Measurements from ENCODE around the gene AP3S2.
"Not testable (repeated sequence)": the region's sequence is repeated elsewhere in the genome, so short reads cannot be mapped to it uniquely, and the experiment has no call there.

AP3S2 gene

GRCh38 chr15:89903858-89904130, 10.0 kb upstream of the AP3S2 start:
- no peak for DNase-seq

GRCh38 chr15:89903015-89903857, 9.4 kb upstream of the AP3S2 start:
- DNase-seq: no peak

- no peak for DNase-seq
Measured at GRCh38 chr15:89900849-89901248, 7.1 kb upstream of the AP3S2 start.

GRCh38 chr15:89899951-89900567, 6.3 kb upstream of the AP3S2 start:
- DNase-seq: no peak

- no peak for DNase-seq
Measured at GRCh38 chr15:89899295-89899945, 5.6 kb upstream of the AP3S2 start.

- DNase-seq: peak in 13 of 56 donors; percentile 2 to 23 (median 10)
Measured at GRCh38 chr15:89898614-89899294, 5.0 kb upstream of the AP3S2 start.

DNA sequence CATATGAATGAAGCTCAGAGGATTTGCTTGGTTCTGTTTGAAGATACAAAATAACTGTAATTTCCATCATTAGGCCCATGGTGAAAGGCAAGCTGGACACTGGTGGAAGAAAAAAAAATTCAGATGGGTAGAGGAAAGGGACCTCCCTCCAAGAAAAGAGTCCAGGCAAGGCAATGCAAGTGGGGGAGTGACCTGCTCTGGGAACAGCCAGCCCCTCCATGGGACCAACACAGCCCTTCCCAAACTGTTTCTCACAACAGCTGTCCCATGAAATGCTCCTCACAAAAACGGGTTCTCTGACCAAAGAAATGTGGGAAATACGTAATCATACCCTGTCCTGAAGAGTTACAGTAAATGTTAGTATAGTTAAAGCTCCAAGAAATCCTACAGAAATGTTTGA, 4.4 kb upstream of the AP3S2 start:
- no peak for DNase-seq

DNA sequence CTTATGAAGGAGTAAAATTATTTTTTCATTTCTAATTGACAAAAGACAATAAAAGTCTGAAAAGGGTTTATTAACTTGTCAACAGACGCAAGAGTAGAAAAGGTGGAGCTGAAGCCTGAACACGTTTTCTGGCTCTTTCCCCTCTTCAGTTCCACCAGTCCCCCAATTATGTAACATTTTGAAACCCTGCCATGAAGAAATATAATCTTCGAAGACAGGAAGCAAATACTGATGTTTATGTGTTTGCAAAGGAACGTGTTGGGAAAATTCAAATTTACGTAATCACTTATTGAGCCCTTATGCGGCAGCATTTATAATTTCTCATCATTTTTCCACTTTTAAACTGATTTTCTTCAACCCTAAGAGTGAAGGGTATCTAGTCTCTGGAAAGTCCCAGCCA, 767 bp downstream of the AP3S2 start:
- no peak for DNase-seq

DNA sequence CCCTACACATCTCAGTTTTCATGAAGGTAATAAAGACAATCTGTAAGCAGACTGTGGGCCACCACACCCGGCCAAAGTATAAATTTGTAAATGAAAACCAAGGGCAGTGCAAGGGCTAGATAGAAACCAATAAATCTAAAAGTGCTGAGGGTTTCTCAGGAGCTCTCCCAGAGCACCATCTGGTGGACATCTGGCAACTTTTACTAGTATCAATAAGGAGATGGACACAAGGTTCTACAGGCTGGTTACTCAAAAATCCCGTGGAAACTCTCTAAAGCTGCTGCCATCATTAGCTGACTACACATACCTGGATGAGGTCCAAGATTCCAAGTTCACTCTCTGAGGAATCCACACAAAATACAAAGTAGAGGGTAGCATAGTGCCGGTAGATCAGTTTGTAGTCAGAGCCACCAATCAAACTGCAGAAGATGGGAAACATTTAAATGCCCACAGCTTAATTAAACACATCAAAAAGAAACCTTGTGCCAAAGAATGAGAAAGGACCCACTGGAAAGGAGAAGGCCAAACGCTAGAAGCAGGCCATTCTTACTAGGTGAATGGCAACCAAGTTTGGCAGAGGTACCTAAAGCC, 5.5 kb downstream of the AP3S2 start:
- no peak for DNase-seq

DNA sequence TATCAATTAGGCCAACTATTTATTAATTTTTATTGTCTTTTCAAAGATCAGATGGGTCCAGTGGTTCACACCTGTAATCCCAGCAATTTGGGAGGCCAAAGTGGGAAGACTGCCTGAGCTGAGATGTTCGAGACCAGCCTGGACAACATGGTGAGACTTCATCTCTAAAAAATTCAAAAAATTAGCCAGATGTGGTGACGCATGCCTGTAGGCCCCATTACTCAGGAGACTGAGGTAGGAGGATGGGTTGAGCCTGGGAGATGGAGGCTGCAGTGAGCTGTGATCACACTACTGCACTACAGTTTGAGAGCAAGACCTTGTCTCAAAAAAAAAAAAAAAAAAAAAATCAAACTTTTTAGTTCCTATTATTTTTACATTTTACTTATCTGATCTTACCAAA, 8.2 kb downstream of the AP3S2 start:
- no peak for DNase-seq

DNA sequence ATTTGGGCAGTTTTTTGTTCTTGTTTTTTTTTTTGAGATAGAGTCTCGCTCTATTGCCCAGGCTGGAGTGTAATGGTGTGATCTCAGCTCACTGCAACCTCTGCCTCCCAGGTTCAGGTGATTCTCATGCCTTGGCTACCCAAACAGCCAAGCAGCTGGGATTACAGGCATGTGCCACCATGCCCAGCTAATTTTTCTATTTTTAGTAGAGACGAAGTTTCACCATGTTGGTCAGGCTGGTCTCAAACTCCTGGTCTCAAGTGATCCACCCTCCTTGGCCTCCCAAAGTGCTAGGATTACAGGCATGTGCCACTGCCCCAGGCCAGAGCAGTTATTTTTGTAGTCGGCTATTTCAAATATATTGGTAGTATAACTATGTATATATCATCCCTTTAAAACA, 8.6 kb downstream of the AP3S2 start:
- not testable (repeated sequence) for DNase-seq

- no peak for DNase-seq
Measured at GRCh38 chr15:89883518-89883917, 10.3 kb downstream of the AP3S2 start.

DNA sequence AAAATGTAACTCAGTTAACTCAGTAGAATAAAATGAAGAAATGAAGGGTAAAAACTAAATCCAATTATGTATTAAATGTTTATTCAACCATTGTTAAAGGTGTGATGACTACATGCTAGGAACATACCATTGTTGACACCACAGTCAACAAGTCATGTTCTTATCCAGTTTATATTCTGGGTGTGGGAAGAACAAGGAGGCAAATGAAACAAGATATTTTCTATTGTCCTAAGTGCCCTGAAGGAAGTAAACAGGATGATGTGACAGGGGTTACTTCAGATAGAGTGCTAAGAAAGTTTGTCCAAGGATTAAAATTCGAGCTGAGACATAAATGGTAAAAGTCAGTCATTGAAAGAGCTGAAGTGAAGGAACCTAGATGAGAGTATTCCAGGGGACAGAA, 13.1 kb downstream of the AP3S2 start:
- no peak for DNase-seq

GRCh38 chr15:89878323-89878722, 15.5 kb downstream of the AP3S2 start:
- DNase-seq: no peak

GRCh38 chr15:89877083-89877425, 16.7 kb downstream of the AP3S2 start:
- DNase-seq: no peak

DNA sequence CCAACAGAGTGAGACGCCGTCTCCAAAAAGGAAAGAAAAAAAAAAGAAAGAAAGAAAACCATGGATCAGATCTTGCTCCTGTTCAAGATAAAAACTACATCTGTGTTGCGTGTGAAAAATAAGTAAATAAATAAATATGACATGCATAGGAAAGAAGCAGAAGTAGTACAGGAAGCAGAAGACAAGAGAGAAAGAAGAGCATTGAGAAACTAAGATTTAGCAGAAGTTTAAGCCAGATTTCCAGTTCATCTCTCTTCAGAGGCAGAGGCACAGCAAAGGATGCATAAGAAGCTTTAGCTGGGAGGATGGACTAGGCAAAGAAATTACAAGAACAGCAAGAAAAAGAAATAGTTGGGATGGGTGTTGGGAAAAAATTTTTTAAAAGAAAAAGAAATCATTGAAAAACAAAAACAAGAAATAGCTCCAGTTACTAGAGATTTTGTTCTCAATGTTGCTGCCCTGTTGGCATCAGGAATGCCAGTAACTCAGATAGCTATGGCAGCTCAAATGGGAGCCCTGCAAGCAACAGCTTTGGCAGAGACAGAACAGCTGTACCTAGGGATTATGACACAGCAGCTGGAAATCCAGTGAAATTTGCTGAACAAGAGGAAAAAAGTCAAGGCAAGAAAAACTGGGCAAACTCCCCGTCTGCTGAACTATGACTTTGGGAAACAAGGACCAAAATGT, 17.3 kb downstream of the AP3S2 start:
- no peak for DNase-seq

- DNase-seq: no peak
Measured at GRCh38 chr15:89875741-89876140, 18.1 kb downstream of the AP3S2 start.

DNA sequence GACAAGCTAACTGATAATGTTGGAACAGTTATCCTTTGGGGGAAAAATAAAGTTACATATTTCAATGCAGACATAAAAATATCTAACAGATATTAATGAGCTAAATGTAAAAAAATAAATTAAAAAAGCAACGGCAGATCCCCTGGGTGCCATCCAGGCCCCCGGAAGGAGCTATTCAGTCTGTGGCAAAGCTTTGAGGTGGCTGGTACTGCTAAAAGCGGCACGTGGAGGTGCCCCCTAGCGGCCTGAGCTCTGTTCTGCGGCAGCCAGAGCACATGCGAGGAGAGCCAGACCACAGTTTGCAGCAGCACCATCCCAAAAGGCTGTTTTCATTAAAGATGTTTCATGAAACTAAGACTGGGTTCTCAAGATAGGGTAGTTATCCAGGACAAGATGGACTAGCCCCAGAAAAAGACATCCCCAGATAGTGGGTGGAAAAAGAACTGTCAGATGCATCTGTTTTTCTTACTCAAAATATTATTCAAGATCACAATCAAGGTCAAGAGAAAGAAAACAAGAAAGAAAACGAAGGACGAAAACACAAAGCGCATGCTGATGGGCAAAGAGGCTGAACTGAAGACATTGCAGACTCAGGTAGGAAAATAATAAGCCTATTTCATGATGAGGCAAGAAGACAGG, 18.7 kb downstream of the AP3S2 start:
- peak in 54 of 56 donors; percentile 1 to 87 (median 47) for DNase-seq

GRCh38 chr15:89870688-89871288, 23.0 kb downstream of the AP3S2 start:
- DNase-seq: no peak

DNA sequence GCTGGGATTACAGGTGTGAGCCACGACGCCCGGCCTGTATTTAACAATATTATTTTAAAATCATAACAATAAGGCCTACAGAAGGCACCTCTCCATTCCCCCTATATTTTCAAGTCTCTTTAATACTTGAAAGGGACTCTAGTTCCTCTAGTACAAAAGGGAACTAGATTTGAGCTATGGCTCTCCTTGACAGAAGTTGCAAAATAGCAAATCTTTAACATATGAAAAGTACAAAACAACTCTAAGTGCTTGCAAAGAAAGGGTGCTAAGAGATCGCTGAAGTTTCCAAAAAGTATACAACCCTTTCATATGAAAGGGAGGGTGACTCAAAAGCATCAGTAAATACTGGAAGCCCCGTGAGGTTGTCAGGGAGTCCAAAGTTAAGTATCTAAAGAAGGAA, 23.8 kb downstream of the AP3S2 start:
- DNase-seq: no peak
